Measurements from ENCODE around the gene SEMA7A. TPM values are rescaled to one million over a fixed set of nuclear protein-coding genes. Genes with fewer than 3 reads are reported as not detected.
"Not testable (repeated sequence)": the region's sequence is repeated elsewhere in the genome, so short reads cannot be mapped to it uniquely, and the experiment has no call there.

The SEMA7A gene
- polyA plus RNA-seq, 4 donors, result 5.9 to 16.8 (median 6.7) TPM

DNA sequence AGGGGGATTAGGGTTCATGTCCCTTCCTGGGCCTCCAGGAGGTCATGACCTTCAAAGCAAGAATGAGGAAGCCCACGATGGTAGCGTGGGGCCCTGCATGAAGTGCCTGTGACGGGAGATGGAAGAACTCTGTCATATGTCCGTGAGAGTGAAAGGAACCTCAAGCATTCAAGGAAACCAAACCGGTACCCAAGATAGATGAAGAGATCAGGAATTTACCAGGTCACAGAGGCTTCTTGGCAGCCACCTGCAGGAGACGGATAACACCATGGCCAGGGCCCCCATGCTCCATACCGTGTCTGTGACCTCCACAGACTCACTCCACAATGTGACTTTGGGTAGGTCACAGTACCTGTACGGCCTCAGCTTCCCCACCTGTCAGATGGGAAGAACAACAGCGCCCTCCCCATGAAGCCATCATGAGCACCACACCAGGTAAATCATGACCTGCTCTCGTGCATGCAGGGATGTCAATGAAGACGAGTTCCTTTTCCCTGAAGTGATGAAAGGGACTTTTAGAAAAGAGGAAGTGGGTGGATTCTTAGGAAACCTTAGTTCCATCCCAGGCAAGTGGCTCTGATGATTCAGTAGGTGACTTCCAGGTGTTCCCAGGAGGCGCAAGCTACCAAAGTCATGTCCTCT, 43.0 kb downstream of the SEMA7A start:
- no peak for DNase-seq (ENCODE audit: low read depth in 4 of 4, low spot score in 3 of 4)

DNA sequence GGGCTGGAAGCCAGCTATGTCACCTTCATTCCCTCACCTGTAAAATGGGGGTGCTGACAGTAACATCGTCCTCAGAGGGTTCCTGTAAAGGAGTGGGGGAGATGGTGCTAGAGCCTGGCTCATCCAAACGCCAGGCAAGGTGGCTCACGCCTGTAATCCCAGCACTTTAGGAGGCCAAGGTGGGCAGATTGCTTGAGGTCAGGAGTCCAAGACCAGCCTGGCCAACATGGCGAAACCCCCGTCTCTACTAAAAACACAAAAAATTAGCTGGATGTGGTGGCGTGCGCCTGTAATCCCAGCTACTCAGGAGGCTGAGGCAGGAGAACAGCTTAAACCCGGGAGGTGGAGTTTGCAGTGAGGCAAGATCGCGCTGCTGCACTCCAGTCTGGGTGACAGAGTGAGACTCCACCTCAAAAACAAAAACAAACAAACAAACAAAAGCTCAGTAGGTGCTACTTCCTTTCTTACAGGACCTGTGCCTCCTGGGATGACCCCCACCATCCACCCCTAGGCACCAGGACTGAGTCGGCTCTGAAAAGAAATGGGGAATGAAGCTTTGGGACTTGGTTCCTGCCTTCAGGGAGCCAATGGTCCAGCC, 43.6 kb downstream of the SEMA7A start:
- not testable (repeated sequence) for DNase-seq (ENCODE audit: low read depth in 4 of 4, low spot score in 3 of 4)

DNA sequence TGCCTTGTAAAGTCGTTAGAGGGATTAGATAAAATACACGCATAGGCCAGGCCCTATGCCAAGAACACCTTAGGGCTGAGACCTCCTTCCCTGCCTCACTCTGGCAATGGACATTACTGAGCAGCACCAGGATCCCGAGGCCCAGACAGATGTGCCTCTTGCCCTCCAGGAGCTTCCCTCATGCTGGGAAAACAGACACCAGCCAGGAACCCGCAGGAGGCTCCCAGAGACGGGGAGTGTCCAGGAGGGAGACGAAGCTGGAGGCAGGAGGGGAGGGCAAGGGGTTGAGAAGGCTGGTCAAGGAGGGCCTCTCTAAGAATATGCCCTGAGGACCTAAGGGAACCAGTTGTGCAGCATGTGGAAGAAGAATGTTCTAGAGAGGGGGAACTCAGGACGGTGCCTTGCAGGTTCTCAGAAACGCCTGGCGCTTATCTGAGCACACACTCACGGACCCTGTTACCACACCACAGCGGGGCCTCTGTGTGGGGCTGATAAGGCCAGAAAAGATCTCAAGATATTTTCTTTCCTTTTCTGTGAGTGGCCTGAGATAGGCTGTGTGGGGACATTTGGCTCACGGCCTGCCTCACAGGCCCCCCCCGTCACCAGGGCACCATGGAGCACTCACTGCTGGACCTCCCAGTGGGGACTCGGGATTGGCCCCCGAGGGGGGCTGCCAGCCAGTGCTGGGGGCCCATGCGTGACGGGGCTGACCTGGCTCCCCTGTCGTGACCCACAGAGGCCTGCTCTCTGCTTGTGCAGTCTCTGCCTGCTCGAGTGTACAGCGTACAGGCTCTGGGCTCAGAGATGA, 44.3 kb downstream of the SEMA7A start:
- no peak for DNase-seq (ENCODE audit: low read depth in 4 of 4, low spot score in 3 of 4)

DNA sequence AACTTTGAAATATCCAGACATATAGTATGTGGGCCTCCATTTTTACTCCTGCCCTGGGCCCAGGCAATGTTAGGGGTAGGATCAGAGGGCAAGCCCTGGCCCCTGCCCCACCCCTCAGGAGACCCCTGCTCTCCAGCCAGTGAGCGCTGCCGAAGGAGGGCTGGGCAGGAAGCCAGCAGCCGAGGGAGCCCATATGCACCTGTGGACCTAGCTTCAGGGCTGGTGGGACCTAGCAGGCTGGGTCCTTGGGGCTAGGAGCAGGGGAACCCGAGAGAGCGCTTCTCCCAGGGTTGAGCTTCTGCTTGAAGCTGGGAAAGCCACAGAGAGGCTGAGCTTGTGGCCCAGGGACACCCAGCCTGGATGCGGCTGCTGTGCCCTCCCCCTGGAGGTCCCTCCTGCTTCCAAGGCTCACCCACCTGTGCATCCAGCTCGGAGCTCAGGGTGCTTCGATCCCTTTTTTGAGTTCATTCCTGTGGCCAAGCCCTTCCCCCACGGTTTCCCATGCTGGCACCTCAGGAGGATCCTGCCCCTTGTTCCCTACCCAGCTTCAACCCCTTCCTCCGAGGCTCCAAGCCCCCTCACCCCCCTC, 45.3 kb downstream of the SEMA7A start:
- DNase-seq (ENCODE audit: low read depth in 4 of 4, low spot score in 3 of 4), result no peak

DNA sequence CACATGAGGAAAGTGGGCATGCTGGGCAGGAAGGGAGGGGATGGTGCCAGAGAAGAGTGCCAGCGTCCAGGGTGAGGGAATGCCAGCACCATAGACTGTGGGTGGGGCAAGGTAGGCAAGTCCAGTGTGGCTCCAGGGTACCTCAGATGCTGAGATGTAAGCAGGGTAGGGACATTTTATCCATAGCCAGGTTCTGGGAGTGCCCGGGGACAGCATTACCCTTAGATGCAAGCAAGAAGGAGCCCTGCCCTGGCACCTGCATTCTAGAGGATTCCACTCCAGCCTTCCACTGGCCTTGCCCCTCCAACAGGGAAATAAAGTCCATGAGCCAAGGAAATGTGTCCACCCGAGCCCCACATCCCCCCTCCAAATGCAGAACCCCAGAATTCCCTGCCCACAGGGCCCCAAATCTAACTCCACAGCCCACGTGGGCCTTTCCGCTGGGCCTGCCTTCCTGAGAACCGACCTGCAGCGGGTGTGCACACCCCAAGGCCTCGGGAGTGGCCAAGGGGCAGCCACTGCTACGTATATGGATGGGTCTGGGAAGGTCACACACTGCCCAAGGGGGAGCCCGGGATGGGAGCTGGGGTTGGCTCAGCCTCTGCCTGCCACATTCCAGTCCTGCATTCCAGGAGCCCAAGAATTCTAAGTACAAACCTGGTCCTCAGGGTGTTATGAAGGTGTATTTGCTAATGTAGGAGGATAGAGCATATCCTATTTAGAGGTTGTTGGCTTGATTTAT, 46.0 kb downstream of the SEMA7A start:
- DNase-seq (ENCODE audit: low read depth in 4 of 4, low spot score in 3 of 4), result no peak

DNA sequence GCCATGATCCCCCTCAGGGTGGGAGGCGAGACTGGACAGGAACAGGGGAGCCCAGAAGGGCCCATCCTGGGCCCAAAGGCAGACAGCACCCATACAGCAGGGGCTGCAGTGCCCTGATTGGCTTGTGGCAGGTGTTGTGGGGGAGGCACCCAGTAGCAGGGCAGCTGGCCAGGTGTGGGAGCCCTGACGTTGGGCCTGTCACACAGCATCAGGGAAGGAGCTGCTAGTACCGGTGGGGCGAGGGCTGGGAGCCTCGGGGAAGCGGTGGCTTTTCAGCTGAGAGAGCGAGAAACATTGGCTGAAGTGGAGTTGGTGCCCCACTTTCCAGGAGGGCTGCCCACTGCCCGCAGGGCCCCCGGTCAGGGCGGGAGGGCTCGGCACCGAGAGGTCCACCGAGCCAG, 46.6 kb downstream of the SEMA7A start:
- no peak for DNase-seq (ENCODE audit: low read depth in 4 of 4, low spot score in 3 of 4)

DNA sequence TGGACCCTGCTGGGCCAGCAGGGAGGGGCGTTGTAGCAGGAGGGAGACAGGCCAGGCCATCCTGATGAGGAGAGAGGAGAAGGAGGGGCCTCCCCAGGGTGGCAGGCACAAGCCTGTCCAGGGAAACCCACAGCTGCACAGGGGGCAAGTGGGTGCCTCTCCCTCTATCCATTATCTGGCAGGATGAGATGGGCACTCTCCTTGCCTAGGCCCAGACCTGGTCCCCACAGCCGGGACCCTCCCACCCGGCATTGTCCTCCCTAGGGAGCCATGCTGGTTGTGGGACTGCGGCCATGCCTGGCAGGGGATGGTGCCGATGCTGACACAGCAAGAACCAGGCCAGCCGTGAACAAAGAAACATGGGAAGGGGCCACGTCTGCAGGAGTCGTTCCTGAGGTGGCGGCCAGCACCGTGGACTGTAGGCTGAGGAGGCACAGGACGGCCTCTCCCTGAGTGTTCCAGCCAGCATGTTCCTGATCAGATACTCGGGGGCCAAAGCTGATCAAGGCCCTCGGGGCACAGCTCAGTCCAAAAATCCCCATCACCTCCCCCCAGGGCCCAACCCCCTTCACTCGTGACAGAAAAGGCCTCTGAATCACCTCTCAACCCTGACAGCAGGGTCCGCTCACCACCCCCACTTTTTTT, 47.1 kb downstream of the SEMA7A start:
- no peak for DNase-seq (ENCODE audit: low read depth in 4 of 4, low spot score in 3 of 4)

DNA sequence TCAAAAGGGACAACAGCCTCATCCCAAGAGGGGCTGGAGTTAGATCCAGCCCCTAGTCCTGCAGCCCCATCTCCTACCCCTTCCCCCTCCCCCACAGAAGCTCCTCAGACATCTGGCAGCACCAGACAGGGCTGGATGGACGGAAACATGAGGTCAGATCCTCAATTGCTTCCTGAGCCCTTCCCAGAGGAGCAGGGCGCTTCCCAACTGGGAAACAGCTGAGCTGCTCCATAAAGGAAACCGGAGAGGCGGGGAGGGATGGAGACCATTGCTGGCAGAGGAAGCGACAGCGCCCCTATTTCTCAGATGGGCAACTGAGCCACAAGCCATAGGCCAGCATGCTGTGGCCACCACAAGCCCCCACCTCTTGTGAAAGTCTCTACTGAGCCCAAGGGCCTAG, 48.0 kb downstream of the SEMA7A start:
- DNase-seq (ENCODE audit: low read depth in 4 of 4, low spot score in 3 of 4), result no peak

DNA sequence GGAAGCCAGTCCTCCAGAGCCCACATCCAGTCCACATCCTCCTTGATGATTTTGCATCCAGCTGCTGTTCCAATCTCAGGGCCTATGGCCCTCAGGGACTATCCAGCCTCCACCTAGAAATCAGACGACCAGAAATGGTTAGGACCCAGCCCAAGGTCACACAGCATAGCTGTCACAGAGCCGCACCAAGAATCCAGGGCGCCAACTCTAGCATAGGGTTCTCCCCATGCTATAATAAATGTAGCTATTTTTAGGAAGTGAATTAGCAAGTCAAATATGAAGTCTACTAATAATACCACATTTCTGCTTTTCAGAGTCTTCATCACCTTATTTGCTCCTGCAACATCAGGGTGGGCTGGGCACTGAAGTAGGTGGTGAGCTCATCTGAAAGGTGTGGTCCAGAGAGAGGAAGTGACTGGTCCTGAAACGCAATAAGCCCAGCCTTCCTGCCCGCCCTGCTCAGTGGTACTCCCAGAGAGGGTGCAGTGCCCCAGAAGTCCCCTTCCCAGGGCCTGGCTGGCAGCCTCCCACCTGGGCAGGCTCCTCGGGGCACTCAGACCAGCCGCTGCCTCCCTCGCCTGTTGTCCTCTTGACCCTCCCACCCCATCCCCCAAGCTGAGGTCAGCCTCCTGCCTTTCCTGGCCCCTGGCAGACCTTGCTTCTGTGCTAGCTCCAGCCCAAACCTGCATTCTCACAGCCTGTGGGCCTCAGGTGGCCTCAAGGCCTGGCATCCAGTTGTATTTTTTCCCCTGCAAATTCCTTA, 48.7 kb downstream of the SEMA7A start:
- DNase-seq (ENCODE audit: low read depth in 4 of 4, low spot score in 3 of 4), result no peak

DNA sequence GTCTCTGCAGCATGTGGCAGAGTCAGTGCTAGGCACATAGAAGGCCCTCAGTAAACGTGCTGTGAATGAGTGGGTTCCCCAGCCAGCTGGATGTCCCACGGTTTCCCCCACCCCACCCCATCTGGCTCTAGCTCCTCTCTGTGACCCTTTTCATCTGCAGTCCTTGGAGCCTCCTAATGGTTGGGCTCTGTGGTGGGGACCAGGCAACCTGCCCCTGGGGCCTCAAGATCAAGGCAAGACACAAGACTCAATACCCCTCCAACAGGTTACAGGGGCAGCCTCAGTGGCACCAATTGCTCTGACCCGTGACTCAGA, 49.2 kb downstream of the SEMA7A start:
- no peak for DNase-seq (ENCODE audit: low read depth in 4 of 4, low spot score in 3 of 4)

DNA sequence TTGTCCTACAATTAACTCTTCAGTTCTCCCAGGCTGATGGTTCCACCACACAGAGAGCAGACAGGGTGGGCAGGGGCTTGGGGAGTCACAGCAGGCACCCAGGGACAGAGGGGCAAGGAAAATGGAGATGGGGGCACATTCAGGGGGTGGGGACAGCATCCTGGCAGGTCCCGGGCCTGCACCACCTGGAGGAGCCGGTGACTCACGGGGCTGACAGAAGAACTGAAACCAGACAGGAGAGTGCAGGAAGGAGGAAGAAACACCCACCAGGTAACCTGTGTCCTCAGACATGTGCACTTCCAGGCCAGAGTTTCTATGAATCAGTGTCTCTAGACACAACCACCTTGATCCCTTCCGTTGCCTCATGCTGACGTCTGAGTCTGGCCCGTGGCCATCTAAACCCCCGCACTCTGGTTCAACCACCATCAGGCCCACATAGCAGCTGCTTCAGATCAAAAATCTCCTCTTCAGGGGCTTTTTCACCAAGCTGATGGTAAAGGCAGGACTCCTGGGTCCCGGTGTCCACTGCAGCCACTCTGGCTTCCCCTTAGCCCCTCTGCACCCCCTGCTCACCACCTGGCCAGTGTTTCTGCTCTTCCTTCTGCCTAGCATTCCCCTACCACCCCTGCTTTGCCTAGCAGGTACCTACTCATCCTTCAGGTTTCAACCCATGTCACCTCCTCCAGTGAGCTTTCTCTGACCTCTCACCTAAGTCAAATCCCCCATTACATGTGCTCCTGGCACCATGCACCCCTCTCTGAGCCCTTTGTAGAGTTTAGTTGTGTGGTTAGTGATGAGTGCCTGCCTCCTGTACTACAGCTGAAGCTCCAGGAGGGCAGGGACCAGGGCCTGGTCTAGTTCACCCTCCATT, 49.8 kb downstream of the SEMA7A start:
- no peak for DNase-seq (ENCODE audit: low read depth in 4 of 4, low spot score in 3 of 4)

DNA sequence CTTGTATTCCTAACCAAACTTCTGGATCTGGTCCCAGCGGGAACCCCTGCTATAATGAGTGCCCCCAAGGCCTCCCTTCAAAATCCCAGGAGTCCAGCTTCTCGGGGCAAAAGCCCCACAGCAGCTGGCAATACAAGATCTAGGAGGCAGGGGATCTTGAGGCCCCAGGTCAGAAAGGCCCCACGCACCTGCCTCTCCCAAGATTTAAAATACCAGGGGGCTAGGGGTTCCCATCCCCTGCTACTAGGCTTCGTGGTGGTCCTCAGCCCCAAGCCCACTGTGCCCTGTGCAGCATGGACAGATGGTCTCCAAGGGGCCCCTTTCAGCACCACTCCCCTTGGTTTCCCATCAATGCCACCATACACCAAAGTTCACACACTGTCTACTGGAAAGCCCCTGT, 50.5 kb downstream of the SEMA7A start:
- DNase-seq (ENCODE audit: low read depth in 4 of 4, low spot score in 3 of 4), result no peak

DNA sequence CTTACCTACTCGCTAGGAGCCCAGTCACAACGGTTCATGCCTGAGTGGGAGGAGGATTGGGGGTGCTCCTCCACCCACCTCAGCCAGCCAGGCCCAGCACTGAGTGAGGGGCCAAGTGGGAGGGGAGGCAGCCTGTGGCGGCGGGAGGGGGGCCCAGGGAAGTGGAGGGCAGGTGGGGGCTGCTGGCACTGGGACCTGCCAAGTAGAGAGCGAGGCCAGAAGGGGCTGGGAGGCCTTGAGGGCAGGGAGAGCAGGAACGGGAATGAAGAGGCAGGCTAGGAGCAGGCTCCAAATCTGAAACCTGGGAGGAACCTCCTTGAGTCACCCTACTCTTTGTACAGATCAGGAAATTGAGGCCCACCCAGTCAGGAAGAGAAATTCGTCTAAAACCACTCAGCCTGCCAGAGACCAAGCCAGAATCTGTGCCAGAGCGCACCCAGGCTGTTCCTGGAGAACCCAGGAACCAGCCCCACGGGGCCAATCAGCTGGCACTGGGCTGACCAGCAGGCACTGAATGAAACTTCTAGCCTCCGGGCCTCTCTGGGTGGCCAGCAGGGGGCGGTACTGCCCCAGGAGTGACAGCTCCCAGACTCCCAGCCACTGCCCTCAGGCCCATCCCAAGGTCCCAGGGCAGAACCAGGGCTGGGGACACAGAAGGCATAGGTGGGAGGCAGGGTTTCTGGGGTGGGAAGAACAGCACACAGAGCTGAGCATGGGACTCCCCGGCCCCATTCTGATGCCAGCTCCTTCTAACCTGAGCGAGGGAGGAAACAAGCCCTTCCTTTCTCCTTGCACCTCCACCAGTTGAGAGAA, 51.5 kb downstream of the SEMA7A start:
- peak in 1 of 4 donors; percentile 63 for DNase-seq (ENCODE audit: low read depth in 4 of 4, low spot score in 3 of 4)

DNA sequence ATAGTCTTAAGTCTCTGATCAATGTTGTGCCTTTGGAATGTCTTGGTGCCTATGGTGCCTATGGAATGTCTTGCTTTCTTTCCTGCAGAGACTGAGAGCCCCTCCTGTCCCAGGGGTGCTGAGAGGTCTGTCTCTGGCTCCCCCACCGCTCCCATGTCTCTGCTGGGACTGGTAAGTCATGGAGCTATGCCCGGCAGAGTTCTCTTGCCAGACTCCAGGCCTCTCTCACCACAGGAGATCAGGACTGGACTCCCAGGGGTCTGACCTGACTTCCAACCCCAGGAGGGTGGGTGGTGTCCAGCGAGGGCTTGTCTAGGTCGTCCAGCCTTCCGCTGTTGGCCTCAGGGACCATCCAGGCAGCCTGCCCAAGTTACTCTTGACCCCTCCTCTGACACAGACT, 52.3 kb downstream of the SEMA7A start:
- no peak for DNase-seq (ENCODE audit: low read depth in 4 of 4, low spot score in 3 of 4)

DNA sequence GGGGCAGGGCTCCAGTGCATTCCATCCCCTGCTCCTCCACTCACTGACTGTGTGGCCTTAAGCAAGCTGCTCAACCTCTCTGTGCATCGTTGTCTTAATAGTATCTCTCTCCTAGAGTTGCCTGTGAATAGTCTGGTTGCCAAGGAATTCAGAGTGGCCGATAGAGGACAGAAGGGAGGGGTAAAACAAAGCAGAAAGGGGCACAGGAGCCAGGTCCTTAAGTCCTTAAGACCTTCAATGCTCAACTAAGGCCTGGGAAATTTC, 52.6 kb downstream of the SEMA7A start:
- no peak for DNase-seq (ENCODE audit: low read depth in 4 of 4, low spot score in 3 of 4)

DNA sequence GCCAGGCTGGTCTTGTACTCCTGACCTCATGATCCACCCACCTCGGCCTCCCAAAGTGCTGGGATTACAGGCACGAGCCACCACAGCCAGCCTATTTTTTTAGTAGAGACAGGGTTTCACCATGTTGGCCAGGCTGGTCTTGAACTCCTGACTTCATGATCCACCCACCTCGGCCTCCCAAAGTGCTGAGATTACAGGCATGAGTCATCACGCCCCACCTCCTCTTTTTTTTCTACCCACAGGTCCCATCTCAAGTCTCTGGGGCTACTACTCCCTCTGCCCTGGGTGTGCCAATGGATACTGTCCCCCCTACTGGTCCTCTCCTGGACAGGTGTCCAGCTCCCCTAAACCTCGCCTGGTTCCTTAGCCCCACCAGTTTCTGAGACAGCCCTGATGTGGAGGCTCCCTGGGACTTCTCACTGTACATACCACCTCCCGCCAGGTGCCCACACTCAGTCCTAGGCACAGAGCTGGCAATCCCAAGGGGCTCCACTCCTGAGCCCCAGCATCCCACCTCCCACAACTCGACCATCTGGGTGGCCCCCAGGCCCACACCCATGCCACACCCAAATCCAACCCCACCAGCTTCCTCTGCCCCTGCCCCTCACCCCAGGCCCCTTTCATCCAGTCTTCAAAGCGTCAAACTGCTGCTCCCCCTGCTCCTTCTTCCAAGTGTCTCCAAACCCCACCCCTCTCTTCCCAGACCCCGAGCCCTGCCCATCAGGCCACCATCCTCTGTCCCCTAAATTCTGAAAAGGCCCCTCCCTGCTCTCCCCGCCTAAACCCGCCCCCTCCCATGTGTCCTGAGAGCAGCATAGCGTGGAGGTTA, 53.2 kb downstream of the SEMA7A start:
- no peak for DNase-seq (ENCODE audit: low read depth in 4 of 4, low spot score in 3 of 4)

DNA sequence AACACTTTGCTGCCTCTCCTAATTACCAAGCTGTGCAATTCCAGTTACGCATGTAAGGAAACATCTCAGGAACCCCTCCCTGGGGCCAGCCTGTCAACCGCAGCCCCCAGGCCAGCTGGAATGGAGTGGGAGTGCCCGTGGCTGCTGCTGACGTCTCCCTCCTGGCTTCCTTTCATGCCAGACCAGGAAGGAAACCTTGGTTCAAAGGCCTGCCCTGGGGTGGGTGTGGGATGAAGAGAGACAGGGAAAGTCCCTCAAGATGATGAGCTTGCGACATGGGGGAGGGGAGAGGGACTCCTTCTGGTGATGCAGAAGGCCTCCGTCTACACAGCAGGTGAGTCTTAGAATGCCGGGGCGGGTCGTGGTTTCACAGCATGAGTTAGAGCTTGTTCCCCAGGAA, 54.9 kb downstream of the SEMA7A start:
- DNase-seq (ENCODE audit: low read depth in 4 of 4, low spot score in 3 of 4), result peak in 1 of 4 donors; percentile 62

All from left renal pelvis (tissue), 4 donors.